Cerebellar nuclear complex (tissue), 1 donor: ENCODE data around the gene ZMIZ1.

Experiments
- DNase-seq, 2 experiments: peaks; one replicate each; lab custom pipeline; 2025; lab: John Stamatoyannopoulos, UW

The ZMIZ1 gene

GRCh38 chr10:79155301-79156081 is 86.7 kb downstream of the ZMIZ1 start:
- DNase-seq, result no peak

GRCh38 chr10:79156334-79157274 is 87.8 kb downstream of the ZMIZ1 start:
- DNase-seq, result no peak

GRCh38 chr10:79158004-79158340 is 89.2 kb downstream of the ZMIZ1 start:
- DNase-seq, result no peak

- no peak for DNase-seq
These were observed 89.8 kb downstream of the ZMIZ1 start for GRCh38 chr10:79158402-79159097.

- no peak for DNase-seq
These were observed 90.4 kb downstream of the ZMIZ1 start for GRCh38 chr10:79159141-79159651.

- DNase-seq, result peak in 1 of 2 experiments; percentile 27
These were observed 91.0 kb downstream of the ZMIZ1 start for GRCh38 chr10:79159785-79160184.

GRCh38 chr10:79160191-79160590 is 91.4 kb downstream of the ZMIZ1 start:
- DNase-seq, result no peak

- no peak for DNase-seq
These were observed 92.8 kb downstream of the ZMIZ1 start for GRCh38 chr10:79161557-79161956.

GRCh38 chr10:79162022-79162421 is 93.3 kb downstream of the ZMIZ1 start:
- no peak for DNase-seq

- no peak for DNase-seq
These were observed 94.3 kb downstream of the ZMIZ1 start for GRCh38 chr10:79162861-79163665.

- no peak for DNase-seq
These were observed 94.9 kb downstream of the ZMIZ1 start for GRCh38 chr10:79163666-79163975.

- DNase-seq, result no peak
These were observed 95.3 kb downstream of the ZMIZ1 start for GRCh38 chr10:79164075-79164474.

- DNase-seq, result peak; percentile 38 to 39
These were observed 96.5 kb downstream of the ZMIZ1 start for GRCh38 chr10:79165070-79165778.

- no peak for DNase-seq
These were observed 97.6 kb downstream of the ZMIZ1 start for GRCh38 chr10:79166312-79166721.

- peak; percentile 24 to 58 for DNase-seq
These were observed 98.0 kb downstream of the ZMIZ1 start for GRCh38 chr10:79166741-79167140.

- DNase-seq, result no peak
These were observed 98.8 kb downstream of the ZMIZ1 start for GRCh38 chr10:79167537-79167936.

GRCh38 chr10:79168210-79168609 is 99.4 kb downstream of the ZMIZ1 start:
- no peak for DNase-seq

GRCh38 chr10:79170226-79170752 is 101.5 kb downstream of the ZMIZ1 start:
- DNase-seq, result no peak

GRCh38 chr10:79170993-79171392 is 102.2 kb downstream of the ZMIZ1 start:
- DNase-seq, result no peak

GRCh38 chr10:79171504-79171903 is 102.7 kb downstream of the ZMIZ1 start:
- DNase-seq, result no peak

GRCh38 chr10:79172881-79173280 is 104.1 kb downstream of the ZMIZ1 start:
- no peak for DNase-seq
